Uterus (tissue), 4 donors: ENCODE measurements around the gene CYSRT1. TPM values are rescaled to one million over a fixed set of nuclear protein-coding genes. Genes with fewer than 3 reads are reported as not detected.

Experiments
- DNase-seq, 2 donors: peaks; one replicate each; pipeline ENCODE4 v3.0.0-alpha.2; 2019 to 2020
- H3K27ac ChIP-seq, 2 donors: fragments of 200-600 bp; sonication (generic); 1 replicate in 1 of 2; 2 replicates in 1 of 2; pipeline ENCODE4 v1.5.1; 2016 to 2018
- H3K27me3 ChIP-seq, 2 donors: fragments of 200-600 bp; sonication (generic); one replicate each; pipeline ENCODE4 v1.5.1; 2018 to 2019; ENCODE audit warnings: control low read depth in 1 of 2
- H3K36me3 ChIP-seq, 2 donors: fragments of 200-600 bp; sonication (generic); one replicate each; pipeline ENCODE4 v1.5.1; 2019; ENCODE audit warnings: control low read depth in 1 of 2
- H3K4me1 ChIP-seq, 2 donors: fragments of 200-600 bp; sonication (generic); one replicate each; pipeline ENCODE4 v1.5.1; 2018 to 2019; ENCODE audit warnings: control low read depth in 1 of 2
- H3K4me3 ChIP-seq, 2 donors: fragments of 200-600 bp; sonication (generic); 1 replicate in 1 of 2; 2 replicates in 1 of 2; pipeline ENCODE4 v1.5.1; 2018 to 2019; ENCODE audit warnings: mild to moderate bottlenecking in 1 of 2
- H3K9me3 ChIP-seq, 2 donors: fragments of 200-600 bp; sonication (generic); one replicate each; pipeline ENCODE4 v1.5.1; 2019; ENCODE audit warnings: control low read depth in 1 of 2
- POLR2A ChIP-seq, 2 donors: fragments of 450-650 bp; IDR thresholded peaks; one replicate each; pipeline ENCODE4 v1.6.1; 2016; ENCODE audit warnings: antibody characterized with exemption in 2 of 2, mild to moderate bottlenecking in 1 of 2, moderate library complexity in 1 of 2
- intact Hi-C: fragments of 100-400 bp; cut with DNase I; formaldehyde crosslinking; loops from one replicate; pipeline ENCODE4 v1.15.1; 2023; ENCODE audit warnings: low total_unique reads
- total RNA-seq, 4 donors: library from RNA; depleted of rRNA in 3 of 4; stranded (reverse); fragments of >200 nt in 3 of 4; gene quantifications; one replicate each; pipeline versions ENCODE4 v1.1.0 to v1.2.4, GENCODE V29; 2014 to 2023
- TF ChIP-seq, protein P1 (sequence below), 4 experiments: fragments of 200-600 bp in 2 of 4; fragments of 450-650 bp in 2 of 4; sonication (generic) in 2 of 4; IDR thresholded peaks; one replicate each; pipeline ENCODE4 v1.5.1; 2016 to 2019; ENCODE audit warnings: antibody characterized with exemption in 4 of 4, mild to moderate bottlenecking in 2 of 4, moderate library complexity in 1 of 4
- donor health status: DM: yes; HTN: yes; CAD: no.

CYSRT1 gene
- total RNA-seq, 4 donors from 2014 or later: 0.34 TPM; not detected in 3

DNA sequence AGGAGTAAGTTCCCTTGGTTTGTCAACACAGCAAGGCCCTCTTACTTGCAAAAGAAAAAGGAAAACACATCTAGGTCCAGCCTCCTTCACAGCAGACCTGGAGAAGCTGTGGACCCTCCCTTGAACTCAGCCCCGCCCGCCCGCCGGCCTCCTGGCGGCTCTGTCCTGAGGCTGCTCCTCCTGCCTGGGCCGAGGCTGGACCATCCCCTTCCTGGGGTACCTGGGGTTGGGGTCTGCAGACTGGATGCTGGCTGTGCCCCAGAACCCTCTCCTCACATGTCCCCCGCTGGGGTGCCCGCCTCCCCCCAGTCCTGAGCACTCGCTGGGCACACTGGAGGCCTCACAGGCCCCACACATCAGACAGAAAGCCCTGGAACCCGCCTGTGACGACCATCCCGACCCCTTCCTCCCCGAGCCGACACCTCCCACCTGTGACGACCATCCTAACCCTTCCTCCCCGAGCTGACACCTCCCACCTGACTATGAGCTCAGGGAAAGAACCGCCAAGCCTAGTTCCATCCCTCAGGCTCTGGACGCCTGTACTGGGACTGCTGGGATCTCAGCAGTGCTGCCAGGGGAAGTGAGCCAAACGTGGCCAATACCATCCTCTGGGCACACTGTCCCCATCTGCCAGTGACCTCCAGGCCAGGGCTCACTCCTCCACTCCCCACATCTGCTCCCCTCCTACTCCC lies 45.9 kb upstream of the CYSRT1 start:
- no peak for DNase-seq
- H3K4me3 ChIP-seq: no peak overlapping the region
- TF ChIP-seq, protein P1, sequence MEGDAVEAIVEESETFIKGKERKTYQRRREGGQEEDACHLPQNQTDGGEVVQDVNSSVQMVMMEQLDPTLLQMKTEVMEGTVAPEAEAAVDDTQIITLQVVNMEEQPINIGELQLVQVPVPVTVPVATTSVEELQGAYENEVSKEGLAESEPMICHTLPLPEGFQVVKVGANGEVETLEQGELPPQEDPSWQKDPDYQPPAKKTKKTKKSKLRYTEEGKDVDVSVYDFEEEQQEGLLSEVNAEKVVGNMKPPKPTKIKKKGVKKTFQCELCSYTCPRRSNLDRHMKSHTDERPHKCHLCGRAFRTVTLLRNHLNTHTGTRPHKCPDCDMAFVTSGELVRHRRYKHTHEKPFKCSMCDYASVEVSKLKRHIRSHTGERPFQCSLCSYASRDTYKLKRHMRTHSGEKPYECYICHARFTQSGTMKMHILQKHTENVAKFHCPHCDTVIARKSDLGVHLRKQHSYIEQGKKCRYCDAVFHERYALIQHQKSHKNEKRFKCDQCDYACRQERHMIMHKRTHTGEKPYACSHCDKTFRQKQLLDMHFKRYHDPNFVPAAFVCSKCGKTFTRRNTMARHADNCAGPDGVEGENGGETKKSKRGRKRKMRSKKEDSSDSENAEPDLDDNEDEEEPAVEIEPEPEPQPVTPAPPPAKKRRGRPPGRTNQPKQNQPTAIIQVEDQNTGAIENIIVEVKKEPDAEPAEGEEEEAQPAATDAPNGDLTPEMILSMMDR (IDR thresholded peaks at IDR 0.05): no peak
- no peak for TF ChIP-seq POLR2A (IDR thresholded peaks at IDR 0.05)
- H3K9me3 ChIP-seq: no peaks in the 10 kb centered on the region
- H3K36me3 ChIP-seq: no peaks in the 10 kb centered on the region
- no peaks in the 10 kb centered on the region for H3K4me1 ChIP-seq
- H3K27me3 ChIP-seq: no peaks in the 10 kb centered on the region
- no peak overlapping the region for H3K27ac ChIP-seq
- intact Hi-C loops: no loop called here

DNA sequence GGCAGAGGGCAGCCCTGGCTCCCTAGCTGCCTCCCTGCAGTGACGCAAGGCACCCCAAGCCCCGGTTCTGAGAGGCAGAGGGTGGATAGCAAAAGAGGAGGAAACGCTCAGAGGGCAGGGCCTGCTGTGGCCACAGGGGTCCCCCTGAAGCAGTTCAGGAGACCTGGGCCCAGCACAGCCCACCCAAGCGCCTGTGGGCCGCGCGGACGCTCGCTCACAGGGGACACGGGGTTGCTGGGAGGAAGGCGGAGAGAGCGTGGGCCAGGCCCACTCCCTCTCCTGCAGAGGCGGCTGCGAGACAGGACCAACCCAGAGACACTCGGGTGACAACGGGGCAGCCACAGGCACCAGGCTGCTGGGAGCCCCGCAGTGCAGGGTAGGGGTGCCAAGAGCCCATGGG lies 45.2 kb upstream of the CYSRT1 start:
- intact Hi-C loops: no loop called here
- Histone ChIP-seq H3K4me3 (no peak overlapping the region), H3K36me3 (no peaks in the 10 kb centered on the region), H3K9me3 (no peaks in the 10 kb centered on the region), H3K4me1 (no peaks in the 10 kb centered on the region), H3K27ac (no peak overlapping the region), H3K27me3 (no peaks in the 10 kb centered on the region)
- no peak for DNase-seq
- no peak for TF ChIP-seq POLR2A (IDR thresholded peaks at IDR 0.05)
- TF ChIP-seq, protein P1 (IDR thresholded peaks at IDR 0.05): no peak

DNA sequence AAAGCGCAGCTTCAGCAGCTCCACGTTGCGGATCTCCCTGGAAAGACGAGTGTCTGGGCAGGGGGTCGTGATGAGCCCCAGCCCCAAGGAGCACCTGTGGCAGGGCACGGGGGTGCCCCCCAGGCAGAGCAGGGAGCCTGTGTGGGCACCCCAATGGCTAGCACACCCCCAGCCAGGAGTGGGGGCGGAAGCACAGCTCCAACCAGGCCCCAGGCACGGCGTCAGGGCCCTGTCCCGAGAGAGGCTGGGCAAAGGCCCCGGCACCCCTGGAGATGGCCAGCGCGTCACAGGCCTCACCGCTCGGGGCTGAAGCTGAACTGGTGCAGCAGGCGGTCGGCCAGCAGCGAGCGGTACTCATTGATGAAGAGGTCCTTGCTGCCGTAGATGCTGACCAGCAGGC lies 44.5 kb upstream of the CYSRT1 start:
- H3K4me3 ChIP-seq: no peak overlapping the region
- intact Hi-C loops: no loop called here
- no peaks in the 10 kb centered on the region for H3K27me3 ChIP-seq
- H3K27ac ChIP-seq: no peak overlapping the region
- no peak for DNase-seq
- no peaks in the 10 kb centered on the region for H3K36me3 ChIP-seq
- TF ChIP-seq, protein P1 (IDR thresholded peaks at IDR 0.05): no peak
- no peak for TF ChIP-seq POLR2A (IDR thresholded peaks at IDR 0.05)
- H3K9me3 ChIP-seq: no peaks in the 10 kb centered on the region
- no peaks in the 10 kb centered on the region for H3K4me1 ChIP-seq

DNA sequence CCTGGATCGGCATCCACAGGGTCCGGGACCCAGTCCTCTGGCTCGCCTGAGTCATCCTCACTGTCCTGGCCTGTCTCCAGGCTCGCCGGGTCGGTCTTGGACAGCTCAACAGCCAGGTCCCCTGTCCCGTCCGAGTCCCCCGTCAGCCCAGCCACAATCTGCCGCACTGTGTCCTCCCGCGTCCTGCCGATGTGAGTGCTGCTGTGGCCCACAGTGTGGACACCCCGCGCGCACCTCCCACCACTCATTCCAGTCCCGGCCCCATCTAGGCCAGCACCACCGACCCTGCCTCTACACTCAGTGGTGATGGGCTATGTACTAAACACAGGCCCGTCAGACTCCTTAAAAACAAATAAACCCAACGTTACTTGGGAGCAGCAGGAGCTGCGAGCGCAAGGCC lies 43.3 kb upstream of the CYSRT1 start:
- H3K9me3 ChIP-seq: no peaks in the 10 kb centered on the region
- no peaks in the 10 kb centered on the region for H3K36me3 ChIP-seq
- H3K27me3 ChIP-seq: no peaks in the 10 kb centered on the region
- H3K4me1 ChIP-seq: peaks cover 5 to 7% of the 10 kb centered on the region in 2 donors
- no peak overlapping the region for H3K27ac ChIP-seq
- TF ChIP-seq POLR2A (IDR thresholded peaks at IDR 0.05): no peak
- TF ChIP-seq, protein P1 (IDR thresholded peaks at IDR 0.05): no peak
- no peak for DNase-seq
- no peak overlapping the region for H3K4me3 ChIP-seq
- intact Hi-C loops: no loop called here

DNA sequence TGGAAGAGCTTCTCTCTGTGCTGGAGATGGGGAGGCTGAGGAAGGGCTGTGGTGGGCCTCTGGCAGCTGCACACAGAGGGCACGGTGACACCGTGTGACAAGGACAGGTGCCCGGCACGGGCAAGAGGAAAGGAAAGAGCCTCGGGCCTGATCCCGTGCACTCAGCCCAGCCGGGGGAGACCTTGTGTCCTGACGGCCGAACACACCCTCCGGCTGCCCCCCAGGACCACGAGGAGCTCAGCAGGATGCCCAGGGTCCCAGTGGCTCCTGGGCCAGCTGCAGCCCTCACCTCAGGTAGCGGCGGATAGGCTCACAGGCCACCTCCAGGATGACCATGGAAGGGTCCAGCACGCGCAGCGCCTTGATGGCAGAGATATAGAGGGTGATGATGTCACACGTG lies 42.1 kb upstream of the CYSRT1 start:
- TF ChIP-seq, protein P1 (IDR thresholded peaks at IDR 0.05): no peak
- no peak for TF ChIP-seq POLR2A (IDR thresholded peaks at IDR 0.05)
- no peaks in the 10 kb centered on the region for H3K9me3 ChIP-seq
- H3K27ac ChIP-seq: no peak overlapping the region
- intact Hi-C loops: no loop called here
- H3K4me3 ChIP-seq: no peak overlapping the region
- no peaks in the 10 kb centered on the region for H3K36me3 ChIP-seq
- peaks cover 9 to 15% of the 10 kb centered on the region in 2 donors for H3K4me1 ChIP-seq
- DNase-seq: no peak
- no peaks in the 10 kb centered on the region for H3K27me3 ChIP-seq
